SIG-M5 treated with dmso at 0.1 percent for 504 hours (cell line): Measurements from ENCODE around the gene GGCT.
"Not testable (repeated sequence)": the region's sequence is repeated elsewhere in the genome, so short reads cannot be mapped to it uniquely, and the experiment has no call there.

Experiments used
- DNase-seq: peaks from one replicate; lab custom pipeline; 2025; ENCODE audit not compliant: unreplicated experiment; lab: John Stamatoyannopoulos, UW

Gene GGCT

GRCh38 chr7:30504301-30505173 is at the start of gene GGCT:
Gene GGCT (minus strand): TSS chr7:30504829. CDS start chr7:30504709, 120 bp downstream.
- DNase-seq: peak; percentile 98

GRCh38 chr7:30553546-30553945 is 48.9 kb upstream of the GGCT start:
- no peak for DNase-seq

- no peak for DNase-seq
Measured at GRCh38 chr7:30553141-30553540, 48.5 kb upstream of the GGCT start.

- no peak for DNase-seq
Measured at GRCh38 chr7:30552330-30552729, 47.7 kb upstream of the GGCT start.

- DNase-seq: no peak
Measured at GRCh38 chr7:30549931-30550493, 45.4 kb upstream of the GGCT start.

GRCh38 chr7:30548845-30549244 is 44.2 kb upstream of the GGCT start:
- DNase-seq: peak; percentile 70

- DNase-seq: no peak
Measured at GRCh38 chr7:30546596-30546995, 42.0 kb upstream of the GGCT start.

GRCh38 chr7:30545791-30546555 is 41.3 kb upstream of the GGCT start:
- DNase-seq: no peak

- no peak for DNase-seq
Measured at GRCh38 chr7:30543813-30544525, 39.3 kb upstream of the GGCT start.

GRCh38 chr7:30543115-30543514 is 38.5 kb upstream of the GGCT start:
- DNase-seq: not testable (repeated sequence)

- DNase-seq: no peak
Measured at GRCh38 chr7:30533886-30534285, 29.3 kb upstream of the GGCT start.

- DNase-seq: no peak
Measured at GRCh38 chr7:30531286-30531685, 26.7 kb upstream of the GGCT start.

- no peak for DNase-seq
Measured at GRCh38 chr7:30530373-30530772, 25.7 kb upstream of the GGCT start.

GRCh38 chr7:30528779-30529178 is 24.1 kb upstream of the GGCT start:
- no peak for DNase-seq

- not testable (repeated sequence) for DNase-seq
Measured at GRCh38 chr7:30527297-30527696, 22.7 kb upstream of the GGCT start.

GRCh38 chr7:30526163-30526562 is 21.5 kb upstream of the GGCT start:
- no peak for DNase-seq

GRCh38 chr7:30525429-30525828 is 20.8 kb upstream of the GGCT start:
- DNase-seq: no peak

GRCh38 chr7:30524545-30524944 is 19.9 kb upstream of the GGCT start:
- no peak for DNase-seq

GRCh38 chr7:30523466-30523865 is 18.8 kb upstream of the GGCT start:
- no peak for DNase-seq

- DNase-seq: no peak
Measured at GRCh38 chr7:30522159-30522558, 17.5 kb upstream of the GGCT start.

- DNase-seq: no peak
Measured at GRCh38 chr7:30521532-30521931, 16.9 kb upstream of the GGCT start.
